HG03280 (cell line): ENCODE results near the gene CSMD2.

ENCODE experiments used
- ATAC-seq: cut with Tn5 transposase; IDR thresholded peaks from one replicate; pipeline ENCODE4 v1.9.1; 2021; ENCODE audit warnings: mild to moderate bottlenecking, moderate library complexity; ENCODE audit not compliant: unreplicated experiment

CSMD2 gene

DNA sequence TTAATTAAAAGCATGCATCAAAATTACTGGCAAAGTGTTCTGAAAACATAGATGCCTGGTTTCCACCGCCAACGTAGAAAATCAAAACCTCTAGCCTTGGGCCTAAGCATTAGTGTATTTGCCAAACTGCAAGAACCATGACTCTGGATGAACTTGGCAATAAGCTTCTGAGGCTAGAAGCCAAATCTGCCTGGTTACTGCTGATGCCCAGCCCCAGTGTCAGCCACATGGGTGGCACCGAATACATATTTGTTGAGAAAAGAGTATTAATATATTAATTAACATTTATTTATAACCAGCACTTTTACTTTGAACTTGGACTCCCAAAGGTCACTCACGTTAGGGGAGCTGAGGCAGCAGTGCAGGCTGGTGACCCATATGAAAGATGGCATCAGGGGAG is 441.8 kb downstream of the CSMD2 start:
- no peak for ATAC-seq

DNA sequence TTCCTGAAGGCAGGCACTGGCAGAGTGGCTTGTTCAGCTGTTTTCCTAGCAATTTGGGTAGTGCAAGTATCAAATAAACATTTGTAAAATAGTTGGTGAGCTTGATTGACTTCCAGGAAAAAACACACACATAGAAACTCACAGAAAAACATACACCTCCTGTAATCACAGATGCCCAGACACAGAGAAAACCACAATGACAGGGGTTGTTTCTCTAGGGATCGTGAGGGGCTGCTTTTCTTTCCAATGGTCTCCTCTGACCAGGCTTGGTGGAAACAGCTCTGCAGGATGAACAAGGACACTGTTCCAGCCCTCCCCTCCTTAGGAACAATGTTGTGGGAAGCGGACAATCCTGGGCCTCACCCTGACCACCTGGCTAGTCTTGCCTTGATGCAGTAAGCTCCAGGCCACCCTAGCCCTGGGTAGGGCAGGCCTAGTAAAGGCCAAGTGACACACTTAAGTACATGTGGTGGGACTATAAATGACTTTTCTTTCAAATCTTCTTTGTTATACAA is 443.7 kb downstream of the CSMD2 start:
- ATAC-seq, result no peak

DNA sequence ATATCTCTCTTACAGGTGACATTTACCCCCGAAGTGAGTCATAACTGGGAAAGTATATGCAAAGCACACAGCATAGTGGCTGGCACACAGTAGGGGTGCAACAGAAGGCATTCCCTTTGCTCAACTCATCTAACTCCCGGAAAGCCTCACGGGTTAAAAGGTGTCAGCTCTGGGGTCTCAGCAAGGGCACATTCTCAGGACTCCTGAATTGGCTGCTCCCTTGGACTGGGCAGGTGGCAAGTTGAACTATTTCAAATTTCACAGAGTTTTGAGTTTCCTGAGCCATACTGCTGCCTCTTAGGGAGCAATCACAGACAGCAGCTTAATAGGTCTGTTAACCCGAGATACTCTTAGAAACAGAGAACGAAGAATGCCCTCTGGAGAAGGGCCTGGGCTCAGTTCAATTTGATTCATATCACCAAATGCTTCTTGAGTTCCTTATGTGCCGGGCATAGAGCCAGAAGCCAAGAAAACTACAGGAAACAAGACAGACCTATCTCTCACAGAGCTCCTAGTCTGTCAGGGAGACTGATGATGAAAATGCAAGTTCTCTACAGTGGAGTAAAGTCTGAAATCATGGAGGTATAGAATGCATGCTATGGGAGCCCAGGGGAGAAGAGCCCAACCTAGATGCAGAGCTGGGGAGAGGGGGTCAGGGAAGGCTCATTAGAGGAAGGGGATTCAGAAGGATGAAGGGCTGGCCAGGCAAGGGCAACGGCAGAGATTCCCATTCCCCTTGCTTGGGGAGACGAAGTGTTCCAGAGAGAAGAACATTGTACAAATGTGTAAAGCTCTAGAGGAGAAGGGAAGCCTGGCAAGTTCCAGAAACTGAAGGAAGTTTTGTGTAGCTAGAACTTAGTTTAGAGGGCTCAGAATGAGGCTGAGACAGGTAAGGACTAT is 445.0 kb downstream of the CSMD2 start:
- no peak for ATAC-seq

DNA sequence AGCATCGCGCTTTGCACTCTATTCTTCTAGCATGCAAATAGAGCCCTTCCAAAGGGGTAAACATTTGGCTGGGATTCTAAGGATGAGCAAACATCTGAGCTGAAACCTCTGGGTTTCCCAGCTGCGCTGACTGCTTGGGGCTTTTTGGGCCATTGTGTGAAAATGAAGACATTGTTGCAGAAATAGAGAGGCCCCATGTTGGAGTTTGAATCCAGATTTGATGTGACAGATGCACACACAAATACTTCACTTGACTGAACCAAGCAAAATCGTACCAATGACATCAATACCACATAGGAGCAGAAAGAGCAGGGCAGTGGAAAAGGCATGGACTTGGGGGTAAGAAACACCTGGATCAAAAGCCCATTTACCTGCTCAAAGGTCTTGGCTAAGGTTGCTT is 445.7 kb downstream of the CSMD2 start:
- ATAC-seq, result no peak

DNA sequence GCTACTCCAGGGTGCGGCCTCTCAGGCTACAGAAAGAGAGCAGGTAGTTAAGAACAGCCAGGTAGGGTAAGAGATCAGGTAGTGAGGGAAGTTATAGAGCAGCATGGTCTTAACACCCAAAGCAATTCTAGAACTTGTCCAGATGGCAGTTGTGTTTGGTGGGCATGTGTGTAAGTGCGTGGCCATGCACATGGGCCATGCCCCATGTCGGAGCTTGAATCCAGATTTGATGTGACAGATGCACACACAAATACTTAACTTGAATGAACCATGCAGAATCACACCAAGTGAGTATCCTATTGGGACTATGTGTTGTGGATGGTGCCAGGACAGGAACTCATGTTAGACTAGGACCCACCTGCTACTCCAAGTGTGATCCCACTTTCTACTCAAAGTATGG is 446.8 kb downstream of the CSMD2 start:
- no peak for ATAC-seq

DNA sequence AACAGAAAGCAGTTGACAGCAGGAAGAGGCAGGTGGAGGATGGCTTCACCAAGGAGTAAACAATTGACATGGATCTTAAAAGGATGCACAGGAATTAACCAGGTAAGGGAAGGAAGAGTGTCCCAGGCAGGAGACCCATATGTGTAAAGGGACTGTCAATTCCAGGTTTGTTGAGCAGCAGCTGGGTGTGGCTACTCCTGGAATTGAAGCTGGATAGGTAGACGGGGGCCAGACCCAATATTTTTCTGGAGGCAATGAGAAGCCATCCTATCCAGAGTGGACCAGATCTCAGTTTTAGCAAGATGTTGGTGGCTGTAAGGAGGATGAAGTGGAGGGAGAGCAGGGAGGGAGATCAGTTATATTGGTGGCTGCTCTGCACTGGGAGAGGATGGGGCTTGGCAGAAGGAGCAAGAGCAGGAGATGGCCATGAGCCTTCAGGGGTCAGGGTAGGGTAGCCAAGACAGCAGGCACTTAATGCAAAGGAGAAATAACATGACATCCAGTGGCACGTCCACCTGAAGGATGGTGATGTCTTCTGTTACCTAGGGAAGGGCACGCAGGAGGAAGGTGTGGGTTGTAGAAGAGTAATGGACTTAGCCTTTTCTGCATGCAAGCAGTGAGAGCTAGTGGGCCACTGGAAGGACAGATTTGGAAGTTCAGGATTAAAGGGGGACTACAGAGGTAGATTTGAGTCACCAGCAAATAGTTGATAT is 447.9 kb downstream of the CSMD2 start:
- no peak for ATAC-seq

DNA sequence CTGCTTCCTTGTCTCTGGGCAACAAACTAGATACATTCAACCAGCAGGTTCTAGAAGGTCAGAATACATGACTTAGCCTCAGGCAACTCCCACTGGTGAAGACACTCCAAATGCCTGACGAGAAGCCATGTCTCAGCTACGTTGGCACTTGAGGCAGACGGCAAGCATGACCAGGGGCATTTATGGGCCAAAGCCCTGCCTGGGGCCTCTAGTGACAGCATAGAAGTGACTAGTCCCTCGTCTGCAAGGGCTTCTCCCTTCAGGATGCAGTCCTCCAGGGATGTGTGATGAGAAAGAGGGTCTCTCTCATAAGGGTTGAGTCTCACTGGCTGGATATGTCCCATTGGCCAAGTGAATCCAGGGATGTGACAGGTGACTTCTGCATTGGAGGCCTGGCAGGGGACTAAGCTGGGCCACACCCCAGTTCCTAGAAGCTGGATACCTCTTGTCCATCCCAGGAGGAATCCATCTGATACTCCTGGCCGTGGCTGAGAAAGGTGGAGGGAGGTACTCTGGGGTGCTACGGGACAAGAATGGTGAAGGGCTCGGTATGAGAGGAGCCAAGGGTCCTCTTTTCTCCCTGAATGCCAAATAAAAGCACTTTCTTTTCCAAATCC is 449.7 kb downstream of the CSMD2 start:
- ATAC-seq, result no peak

DNA sequence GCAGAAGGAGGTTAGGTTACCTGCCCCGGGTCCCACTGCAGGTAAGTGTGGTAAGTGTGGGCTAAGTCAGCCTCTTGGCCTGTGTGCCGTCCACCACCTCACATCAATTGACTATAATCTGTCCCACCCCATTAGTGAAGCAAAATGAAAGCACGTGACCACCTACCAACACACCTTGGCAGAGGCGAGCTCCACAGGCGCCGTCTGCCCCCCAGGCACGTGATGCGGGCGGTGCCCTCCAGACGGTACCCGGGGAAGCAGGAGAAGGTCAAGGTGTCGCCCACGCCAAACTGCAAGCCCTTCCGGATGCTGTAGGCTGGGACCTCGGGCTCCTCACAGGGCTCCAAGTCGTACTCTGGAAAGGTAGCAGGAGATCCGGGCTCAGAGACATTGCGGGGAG is 450.6 kb downstream of the CSMD2 start:
- no peak for ATAC-seq

DNA sequence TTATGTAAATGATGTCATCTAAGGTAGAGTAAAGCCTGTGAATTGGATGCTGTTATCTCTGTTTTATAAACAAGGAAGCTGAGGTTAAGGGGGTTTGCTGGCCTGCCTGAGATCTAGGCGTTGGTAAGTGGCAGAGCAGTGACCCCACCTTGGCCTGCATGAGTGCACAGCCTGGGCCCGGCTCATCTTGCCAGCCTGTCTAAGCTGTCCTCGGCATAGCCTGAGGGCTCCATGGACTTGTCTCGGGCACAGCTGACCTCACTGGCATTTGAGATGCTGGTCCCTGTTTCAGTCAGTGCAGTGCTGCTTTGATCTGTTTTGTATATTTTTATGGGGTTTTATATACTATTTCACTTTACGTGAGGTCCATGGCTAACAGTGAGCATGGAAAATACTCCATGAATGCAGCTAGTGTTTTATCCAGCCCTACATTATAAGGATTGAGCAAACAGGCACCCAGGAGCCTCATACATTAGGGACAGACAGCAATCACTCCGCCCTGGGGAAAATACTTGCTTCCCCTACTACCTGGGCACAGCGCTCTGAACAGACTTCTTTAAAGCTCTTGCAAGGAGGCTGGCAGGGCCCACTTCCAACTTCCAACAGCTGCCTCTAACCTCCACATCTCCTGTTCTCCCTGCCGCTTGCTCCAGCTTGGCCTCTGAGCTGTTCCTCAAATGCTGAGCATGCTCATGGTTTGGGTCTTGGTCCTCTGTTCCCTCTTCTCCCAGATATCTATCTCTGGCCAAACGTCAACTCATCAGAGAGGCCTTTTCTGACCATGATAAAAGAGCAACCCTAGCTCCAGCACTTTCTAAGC is 451.8 kb downstream of the CSMD2 start:
- ATAC-seq, result no peak

DNA sequence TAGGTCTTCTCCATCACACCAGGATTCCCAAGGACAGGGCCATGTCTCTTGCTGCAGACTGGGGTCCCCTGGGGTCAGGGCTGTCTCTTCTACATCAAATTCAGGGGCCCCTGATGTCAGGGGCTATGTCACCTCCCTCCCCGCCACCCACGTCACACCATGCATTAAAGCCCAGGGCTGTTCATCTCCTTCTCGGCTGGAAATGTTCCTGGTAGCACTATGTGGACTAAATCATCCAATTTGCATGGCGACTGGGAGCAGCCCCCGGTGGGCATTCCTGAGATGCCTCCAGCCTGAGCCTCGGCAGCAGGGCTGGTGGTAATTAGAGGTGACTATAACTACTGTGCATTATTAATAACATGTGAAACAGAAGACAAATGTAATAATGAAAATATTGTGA is 452.8 kb downstream of the CSMD2 start:
- ATAC-seq, result no peak

DNA sequence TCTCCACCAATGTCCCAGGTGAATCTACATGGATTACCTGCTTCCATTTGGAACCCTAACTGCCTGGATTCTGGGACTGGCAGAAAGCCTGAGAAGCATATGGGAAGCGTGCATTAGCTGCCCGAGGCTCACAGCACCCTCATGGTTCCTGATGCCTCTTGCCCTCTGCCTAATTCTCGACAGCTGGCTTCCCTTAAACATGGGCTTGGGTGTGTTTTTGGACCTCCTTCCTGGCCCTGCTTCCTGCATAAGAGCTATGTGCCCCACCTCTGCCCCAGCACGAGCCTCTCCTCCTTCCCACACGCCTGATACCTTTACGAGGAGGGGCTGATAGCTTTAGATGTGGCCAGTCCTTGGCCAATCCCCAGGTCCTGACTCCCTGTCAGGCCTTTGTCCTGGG is 453.5 kb downstream of the CSMD2 start:
- no peak for ATAC-seq

DNA sequence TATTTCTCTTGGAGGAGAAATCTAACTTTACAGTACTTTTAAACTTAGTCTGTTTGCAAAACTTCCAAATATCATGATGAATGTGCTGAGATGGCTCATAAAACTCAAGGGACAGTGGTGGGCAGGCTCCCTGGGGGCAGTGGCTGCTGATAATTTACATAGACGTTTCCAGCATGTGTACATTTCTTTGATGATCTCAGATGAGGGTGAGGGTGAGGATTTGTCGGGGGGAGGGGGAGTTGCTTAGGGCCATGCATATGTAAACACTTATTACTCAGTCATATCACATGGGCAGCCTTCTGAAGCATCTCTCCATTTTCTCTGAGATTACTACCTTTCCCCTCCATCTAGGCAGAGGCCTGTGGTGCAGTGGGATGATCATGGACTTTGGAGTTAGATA is 454.1 kb downstream of the CSMD2 start:
- no peak for ATAC-seq

DNA sequence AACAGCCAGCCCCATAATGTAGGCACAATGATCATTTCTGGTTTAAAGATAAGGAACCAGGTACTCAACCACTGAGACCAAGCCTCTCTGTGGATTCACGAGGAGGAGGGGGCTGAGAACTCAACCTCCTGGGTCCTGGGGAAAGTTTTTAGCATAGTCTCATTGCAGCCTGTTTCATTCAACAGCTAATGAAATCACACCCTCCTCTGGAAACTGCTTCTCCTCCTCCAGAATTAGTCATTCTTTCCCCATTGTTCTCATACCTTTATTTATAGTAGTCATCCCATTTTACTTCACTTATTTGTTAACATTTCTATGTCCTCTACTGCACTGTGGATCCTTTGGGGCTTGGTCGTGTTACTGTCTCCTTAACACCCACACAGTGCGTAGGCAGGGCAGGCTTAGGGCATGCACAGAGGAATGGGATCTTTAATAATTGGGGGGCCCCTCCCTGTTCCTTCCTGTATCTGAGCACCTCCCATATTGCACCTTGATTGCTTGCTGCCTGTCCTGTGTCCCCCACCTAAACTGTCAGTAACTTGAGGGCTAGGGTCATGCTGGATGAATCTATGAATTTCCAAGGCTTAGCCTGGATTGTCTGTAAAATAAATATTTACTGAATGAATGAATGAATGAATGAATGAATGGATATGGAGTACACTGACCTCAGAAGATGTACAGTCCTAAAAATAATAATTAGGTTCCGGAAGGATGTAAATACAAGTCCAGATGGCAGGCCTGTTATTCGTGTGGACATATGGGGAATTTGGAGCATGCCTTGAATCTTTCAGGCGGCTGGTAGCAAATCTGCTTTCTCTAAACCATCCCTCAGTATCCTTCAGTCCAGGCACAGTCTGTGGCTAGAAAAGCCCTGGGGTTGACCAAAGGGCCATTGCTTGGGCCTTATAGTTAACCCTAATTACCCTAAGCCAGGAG is 455.0 kb downstream of the CSMD2 start:
- no peak for ATAC-seq

DNA sequence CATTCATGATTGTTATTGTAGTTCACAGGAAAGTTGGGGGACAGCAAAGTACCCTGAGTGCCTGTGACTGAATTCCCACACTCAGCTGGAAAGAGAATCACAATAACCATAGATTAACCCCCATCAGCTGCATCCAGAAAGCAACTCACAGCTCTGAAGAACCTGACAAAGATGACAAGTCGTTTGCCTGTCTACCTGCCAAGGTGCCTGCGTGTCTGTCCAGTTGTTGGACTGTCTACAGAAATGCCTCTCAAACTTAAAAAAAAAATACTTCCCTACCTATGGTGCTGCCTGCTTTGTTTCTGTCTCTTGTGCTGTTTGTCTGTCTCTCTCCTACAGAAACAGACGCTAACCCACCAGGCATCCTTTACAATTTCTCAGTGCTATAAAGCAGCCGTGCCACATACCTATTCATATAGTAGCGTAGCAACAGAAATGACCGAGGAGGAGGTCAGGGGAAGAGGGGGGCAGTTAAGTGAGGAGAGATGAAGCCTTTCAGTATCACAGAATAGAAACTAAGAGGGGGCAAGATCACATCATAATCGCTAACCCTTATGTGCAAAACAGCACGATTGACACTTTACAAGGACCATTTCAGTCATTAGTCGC is 455.8 kb downstream of the CSMD2 start:
- no peak for ATAC-seq

DNA sequence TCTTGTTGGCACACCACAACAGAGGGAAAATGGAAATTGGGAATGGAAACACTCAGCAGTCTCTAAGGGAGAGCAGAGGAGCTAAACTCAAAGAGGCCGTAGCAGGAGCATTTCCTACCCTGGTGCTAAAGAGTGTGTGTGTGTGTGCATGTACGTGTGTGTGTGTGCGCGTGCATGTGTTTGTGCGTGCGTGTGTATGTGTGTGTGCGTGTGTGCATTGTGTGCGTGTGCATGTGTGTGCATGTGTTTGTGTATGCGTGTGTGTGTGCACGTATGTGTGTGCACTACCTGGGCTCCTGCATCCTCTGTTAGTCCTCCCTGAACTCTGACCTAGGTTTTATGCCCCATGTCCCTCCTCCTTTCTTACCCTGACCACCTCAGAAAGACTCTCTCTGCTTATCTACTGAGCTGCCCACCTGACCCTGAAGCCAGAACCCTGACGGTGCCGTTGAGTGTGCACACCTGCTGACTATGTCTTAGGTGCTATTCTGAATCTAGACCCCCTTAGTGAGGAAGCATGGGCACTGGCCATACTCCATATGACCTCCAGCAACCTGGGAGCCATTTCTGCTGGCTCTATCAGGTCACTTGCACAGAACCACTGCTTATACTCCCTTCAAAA is 458.3 kb downstream of the CSMD2 start:
- no peak for ATAC-seq

DNA sequence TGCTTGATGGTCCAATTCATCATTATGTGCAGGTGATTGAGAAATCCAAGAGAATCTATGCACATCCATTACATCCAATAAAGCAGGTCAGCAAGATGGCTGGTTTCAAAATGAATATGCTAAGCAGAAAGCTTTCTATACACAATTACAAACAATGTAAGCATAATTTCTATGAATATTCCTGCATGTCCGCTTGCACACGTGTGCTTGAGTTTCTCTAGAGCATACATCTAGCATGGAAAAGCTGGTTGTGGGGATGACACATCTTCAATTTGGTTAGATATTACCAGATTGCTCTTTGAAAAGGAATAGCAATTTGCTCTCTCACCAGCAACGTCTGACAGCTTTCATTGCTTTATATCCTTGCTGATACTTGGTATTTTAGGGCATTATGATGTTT is 461.6 kb downstream of the CSMD2 start:
- no peak for ATAC-seq

DNA sequence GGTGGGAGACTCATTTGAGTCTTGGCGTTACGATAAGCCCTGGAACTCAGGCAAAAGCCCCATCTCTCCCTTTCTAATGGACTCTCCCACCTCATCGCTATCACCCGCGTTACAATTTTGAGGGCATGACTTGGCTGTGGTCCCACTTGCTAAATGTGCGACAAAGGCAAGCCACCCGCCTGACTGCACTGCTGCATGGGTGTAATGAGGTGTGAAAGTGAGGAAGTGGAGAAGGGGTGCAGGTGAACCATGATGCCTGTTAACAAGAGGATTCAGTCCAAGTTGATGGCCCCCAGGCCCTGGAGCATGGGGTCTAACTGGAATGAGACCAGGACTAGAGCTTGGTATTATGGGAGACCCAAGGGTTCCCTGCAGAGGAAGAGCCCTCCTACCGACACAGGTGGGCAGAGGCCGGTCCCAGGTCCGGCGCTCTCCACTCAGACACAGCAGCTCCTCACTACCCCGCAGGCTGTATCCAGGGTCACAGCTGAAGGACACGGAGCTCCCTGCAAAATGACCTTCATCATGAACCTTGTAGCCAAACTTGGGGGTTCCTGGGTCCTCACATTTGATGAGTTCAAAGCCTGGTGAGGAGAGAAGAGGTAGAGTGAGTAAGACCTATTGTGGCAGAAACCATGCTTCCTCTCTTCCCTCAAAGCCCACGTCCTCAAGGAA is 466.5 kb downstream of the CSMD2 start:
- no peak for ATAC-seq

DNA sequence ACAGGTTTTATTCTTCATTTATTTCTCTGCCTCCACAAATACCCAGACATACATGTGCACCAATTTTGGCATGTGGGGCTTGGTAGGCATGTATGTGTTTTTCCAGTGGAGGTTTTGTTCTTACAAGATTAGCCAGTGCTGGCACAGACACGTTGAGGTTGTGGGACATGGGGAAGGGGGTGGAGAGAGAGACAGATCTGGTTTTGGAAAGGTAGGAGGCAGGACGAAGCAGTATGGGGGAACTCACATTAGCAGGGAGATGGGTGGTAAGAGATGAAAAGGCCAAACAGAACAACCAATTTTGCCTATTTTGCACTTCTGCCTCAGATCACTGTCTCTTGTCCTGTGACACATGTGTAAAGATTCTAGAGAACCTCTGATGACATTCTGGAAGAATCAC is 467.2 kb downstream of the CSMD2 start:
- ATAC-seq, result no peak
